Hematopoietic multipotent progenitor cell treated with erythropoietin and hydrocortisone succinate and interleukin-3 and kit ligand, for 8 days (in vitro differentiated cells): Measurements from ENCODE around the gene OR4K1.
"Not testable (repeated sequence)": the region's sequence is repeated elsewhere in the genome, so short reads cannot be mapped to it uniquely, and the experiment has no call there.

Experiments
- DNase-seq: peaks from one replicate; pipeline ENCODE4 v3.0.0-alpha.2; 2015

The OR4K1 gene, protein sequence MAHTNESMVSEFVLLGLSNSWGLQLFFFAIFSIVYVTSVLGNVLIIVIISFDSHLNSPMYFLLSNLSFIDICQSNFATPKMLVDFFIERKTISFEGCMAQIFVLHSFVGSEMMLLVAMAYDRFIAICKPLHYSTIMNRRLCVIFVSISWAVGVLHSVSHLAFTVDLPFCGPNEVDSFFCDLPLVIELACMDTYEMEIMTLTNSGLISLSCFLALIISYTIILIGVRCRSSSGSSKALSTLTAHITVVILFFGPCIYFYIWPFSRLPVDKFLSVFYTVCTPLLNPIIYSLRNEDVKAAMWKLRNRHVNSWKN

DNA sequence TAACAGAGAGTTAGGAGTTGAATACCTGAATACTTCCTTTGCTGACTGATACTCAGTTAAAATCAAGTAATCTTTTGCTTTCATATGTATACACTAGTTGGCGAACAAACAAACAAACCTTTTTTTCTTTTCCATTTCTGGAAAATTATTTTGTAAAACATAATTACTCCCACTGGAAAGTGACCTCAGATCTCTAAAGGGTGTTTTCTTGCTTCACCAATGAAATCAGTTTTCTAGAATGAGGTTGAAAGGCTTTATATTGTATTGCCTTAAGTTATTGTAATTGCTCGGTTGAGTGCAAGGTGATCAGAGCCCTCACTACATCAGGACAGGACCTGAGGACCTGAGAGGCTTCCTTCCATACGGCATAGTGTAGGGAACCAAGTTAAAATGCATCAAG is at the start of gene OR4K1:
TSS of gene OR4K1 (plus strand) at position 301 of the 400 bp plus-strand sequence. CDS start 4,750 bp downstream, outside the sequence.
- DNase-seq, result no peak

DNA sequence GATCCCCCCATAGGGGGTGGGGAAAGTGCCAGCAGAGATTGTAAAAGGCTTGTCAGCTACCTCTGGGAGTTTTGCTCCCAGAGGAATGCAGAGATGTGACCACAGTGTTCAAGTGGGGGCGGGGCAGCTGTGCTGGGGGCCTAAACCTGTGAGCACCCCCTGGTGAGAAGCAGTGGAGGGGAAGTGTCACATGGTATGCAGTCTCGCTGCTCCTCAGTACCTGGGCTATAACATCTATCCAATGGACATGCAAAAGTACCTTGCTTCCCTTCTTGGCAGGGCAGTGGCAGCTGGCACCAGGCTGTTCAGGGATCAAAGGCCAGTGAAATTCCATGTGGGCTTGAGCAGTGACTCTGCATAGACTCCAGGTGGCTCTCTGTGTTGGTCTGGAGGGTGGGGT is 35.4 kb upstream of the OR4K1 start:
- no peak for DNase-seq

DNA sequence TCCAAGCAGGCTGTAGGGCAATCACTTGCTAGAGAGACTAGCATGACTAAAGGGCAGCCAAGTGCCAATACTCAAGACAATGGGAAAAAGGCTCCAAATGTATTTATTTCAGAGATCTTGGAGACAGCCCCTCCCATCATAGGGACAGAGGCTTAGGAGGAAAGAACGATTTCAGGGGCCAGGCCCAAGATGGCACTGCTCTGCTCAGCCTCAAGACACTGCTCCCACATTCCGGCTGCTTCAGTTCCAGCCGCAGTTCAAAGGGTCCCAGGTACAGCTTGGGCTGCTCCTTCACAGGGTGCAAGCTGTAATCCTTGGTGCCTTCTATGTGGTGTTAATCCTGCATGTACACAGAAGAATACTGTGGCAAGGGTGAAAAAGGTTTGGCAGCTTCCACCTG is 29.7 kb upstream of the OR4K1 start:
- DNase-seq, result no peak

DNA sequence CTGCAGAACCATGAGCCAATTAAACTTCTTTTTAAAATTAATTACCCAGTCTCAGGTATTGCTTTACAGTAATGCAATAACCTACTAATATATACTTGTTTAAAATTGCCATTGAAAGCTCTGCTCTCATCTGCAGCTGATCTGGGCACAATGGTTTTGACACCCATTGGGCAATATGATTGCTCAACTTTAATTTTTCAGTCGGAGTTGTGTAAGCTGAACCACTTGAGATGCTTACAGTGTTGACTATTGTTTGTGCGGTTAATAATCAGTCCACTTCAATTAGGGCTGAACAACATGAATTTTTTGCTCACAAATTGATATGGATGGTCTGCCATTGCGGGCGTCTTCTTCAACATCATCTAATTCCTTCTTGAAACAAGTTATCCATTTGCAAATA is 28.3 kb upstream of the OR4K1 start:
- no peak for DNase-seq

DNA sequence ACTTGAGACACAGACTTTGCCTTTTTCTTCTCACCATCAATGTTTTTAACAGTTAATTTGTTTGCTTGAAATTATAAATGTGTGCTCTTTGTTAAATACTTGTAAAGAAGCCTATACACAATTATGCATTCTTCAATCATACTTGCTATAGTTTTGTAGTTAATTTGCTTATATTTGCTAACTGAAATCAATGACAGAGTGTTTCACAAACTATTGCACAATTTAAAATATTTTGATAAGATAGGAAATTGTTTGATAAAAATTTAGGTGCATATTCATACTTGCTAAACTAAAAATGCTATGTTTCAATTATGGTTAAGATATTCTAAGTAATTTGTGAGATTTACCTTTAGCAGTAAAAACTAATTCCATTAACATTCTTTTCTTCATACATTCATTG is 24.1 kb upstream of the OR4K1 start:
- no peak for DNase-seq

DNA sequence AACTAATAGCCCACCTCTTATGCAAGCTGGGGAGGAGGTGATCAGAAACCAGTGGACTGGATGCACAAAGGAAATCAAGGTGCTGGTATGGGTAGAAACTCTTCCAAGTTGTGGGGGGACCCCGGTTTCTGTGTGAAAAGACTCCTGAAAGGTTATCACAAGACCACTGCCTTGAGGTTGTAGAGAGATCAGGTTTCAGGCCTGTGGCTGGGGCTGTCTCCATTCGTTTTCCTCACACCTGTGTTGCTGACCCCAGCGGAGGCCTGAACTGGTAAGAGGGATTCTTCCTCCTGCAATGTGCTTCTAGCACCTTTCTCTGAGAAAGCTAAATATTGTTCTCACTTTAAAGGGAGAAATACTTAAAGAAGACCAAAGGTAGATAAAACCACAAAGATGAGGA is 19.6 kb upstream of the OR4K1 start:
- DNase-seq, result no peak

DNA sequence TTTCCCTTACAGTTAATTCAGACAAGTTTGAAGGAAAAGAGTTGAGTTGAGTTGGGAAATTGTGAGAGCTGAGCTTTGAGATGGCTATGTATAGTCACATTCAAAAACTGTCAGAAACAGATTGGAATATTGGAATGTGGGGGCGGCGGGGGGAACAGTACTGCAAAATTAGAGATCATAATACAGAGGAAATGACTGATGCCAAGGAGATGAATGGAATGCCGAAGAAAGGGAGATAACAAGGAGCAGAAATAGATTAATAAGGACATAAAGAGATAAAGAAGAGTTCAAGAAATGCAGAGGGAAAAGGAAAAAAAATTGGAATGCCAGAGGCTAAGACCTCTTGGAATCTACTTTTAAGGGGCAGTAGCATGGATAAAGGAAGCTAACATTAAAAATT is 13.5 kb upstream of the OR4K1 start:
- no peak for DNase-seq

DNA sequence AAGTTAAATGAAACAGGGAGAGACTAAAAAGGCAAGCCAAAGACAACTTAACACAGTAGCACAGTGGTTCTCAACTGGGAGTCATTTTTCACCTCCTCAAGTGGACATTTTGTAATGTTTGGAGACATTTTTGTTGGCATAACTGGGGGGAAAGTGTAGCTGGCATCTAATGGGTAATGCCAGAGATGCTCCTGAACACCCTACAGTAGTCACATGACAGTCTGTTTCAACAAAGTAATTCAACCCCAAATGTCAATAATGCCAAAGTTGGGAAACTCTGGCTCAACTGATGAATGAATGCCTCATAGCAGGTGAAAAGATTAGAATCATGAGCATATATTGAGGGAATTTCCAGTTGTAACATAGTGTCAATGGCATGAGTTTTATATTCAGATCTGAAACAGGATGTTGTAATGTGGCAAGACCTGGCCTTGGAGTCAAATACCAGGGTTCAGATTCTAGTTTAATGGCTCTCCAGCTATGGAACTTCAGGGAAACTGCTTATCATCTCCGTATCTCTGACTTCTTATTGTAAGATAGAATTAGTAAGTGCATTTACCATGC is 12.7 kb upstream of the OR4K1 start:
- DNase-seq, result no peak

DNA sequence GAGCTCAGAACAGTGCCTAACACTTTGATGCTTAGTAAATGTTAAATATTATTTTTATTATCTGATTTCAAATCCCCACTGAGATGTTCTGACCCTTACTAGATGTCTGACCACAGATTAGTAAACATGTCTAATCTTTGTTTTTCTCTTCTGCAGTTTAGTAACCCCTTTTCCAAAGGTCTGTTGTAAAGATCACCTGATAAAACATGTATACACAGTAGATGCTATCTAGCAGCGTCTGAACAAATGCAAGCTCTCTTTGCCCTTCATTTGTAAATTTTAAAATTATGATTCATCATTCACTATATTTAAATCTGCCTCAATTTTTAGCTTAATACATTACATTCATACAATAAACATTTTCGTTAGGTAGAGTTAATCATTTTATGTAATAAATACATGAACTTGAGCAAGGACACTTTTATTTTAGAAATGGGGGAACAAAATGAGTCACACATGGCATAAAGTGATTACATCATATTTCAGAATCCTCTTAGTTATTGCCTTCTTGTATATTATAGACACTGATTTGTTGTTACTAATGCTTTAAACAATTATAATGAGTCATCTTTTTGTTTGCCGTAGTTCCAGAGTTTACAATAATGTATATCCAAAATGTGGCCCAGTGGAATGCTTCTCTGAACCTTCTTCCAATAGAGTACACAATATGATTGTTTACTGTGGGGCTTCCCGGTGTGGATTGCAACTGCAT is 12.0 kb upstream of the OR4K1 start:
- no peak for DNase-seq

DNA sequence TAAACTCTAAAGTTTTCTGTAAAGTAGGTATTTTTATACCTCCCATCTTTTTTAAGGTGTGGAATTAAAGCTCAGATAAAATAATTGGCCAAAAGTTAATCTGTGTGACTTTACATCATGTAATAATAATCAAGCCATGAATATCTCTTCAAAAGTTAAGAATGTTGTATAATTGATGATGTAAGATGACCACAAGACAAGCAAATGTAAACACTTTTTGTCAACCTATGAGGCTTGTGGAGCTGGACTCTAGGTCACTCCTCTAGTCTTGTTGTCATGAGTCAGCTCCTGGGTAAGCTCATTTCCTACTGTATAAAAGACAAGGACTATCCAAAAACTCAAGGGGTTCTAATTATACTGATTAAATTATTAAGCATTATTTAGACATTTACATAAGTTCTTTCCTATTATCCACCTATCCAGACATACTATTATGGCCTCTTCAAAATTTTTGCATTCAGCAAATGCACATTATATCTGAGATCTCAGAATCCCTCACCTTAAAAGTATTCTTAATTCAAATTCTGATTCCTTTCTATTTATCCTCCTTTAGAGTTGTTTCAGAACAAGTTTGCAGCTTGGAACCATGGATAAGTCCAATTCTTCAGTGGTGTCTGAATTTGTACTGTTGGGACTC is 10.6 kb upstream of the OR4K1 start, which contains the start of gene OR4K5:
TSS of gene OR4K5 (plus strand) at position 587 of the 637 bp plus-strand sequence. CDS start at position 587, 0 bp downstream.
- no peak for DNase-seq

DNA sequence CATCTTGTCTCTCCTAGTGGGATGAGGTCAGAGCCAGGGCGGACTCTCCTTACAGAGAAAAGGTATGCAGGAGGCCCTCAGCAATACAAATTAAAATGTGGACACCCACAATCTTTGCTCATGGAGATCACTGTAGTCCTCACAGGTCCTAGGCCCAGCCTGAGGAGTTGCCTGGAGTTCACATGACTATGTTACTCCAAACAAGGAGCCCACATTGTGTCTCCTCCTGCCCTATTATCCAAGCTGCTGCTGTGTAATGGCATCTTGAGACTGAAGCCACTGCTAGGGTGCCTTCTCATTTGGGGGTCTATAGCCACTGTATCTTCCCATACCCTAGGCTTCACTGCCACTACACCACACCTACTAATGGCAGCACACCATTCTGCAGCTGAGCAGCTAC is 11.0 kb downstream of the OR4K1 start:
- DNase-seq, result no peak

DNA sequence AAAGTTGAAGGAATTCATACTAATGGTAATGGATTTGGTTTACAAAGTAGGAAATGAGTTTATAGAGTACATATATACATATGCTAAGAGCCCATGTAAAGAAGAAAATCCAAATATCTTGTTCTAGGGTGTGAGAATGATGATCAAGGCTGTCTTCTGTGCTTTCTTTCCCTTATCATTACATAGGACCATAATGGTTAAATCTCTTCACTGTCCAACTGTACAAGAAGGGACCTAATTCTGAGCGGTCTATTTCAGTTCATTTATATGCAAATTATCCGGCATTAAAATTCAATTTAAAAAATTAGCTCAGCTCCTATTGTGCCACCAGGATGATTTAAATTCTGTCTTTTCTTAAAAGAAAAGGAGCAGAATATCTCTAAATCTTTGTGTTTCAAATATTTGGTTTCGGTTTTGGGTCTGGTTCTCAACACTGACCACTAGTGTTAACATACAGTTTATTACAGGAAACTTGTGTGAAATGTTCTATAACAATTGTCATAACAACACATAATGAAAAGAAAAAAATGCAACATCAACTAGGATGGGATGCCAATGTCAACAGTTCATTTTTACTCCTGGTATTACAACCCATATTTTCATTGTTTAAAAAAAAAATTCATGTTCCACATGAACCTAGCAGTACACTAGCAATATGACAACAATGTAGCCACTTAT is 16.8 kb downstream of the OR4K1 start:
- DNase-seq, result no peak

DNA sequence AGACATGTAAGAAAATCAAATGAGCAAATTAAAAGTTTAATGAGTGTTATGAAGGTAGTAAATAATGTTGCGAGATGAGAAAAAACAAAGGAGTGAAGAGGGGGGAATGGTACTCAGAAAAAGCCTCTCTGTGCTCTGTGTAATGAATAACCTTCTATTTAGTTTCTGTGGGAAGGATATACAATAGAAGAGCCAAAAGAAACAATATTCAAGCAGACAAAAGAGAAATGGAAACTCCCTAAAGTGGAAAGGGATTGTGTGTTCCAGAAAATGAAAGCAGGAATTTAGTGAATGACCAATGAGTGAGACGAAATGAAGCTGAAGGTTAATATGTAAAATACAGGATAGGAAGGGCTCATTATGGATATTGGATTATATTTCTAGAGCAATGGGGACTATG is 18.5 kb downstream of the OR4K1 start:
- no peak for DNase-seq

DNA sequence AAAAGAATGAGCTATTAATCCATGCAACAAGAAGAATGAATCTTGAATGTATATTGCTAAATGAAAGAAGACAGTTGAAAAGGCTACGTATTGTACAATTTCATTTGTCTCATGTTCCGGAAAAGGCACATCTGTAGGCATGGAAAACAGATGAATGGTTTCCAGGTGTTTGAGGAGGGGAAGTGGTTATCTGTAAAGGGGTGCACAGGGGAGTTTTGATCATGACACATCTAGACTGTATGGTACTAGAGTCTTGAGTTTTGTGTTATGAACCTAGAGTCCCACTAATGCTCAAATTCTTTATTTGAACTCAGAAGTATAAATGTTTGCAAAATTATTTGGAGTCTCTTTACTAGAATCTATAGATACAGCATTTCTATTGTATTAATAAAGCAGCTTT is 39.0 kb downstream of the OR4K1 start:
- DNase-seq, result not testable (repeated sequence)

DNA sequence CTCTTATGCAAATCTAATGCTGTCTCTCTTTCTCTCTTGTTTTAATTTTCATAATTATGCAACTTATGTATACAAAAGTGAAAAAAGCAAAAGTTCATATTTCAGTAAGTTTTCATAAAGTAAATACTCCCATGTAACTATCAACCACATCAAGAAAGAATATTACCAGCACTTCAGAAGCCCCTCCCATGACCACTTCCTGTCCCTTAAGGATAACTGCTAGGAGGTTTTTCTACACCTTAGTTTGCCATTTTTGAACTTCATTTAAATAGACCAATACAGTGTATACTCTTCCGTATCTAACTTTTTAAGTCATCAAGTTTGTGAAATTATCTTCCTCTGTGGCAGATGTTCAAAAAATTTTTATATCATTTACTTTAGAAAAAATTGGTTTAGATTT is 44.1 kb downstream of the OR4K1 start:
- no peak for DNase-seq

DNA sequence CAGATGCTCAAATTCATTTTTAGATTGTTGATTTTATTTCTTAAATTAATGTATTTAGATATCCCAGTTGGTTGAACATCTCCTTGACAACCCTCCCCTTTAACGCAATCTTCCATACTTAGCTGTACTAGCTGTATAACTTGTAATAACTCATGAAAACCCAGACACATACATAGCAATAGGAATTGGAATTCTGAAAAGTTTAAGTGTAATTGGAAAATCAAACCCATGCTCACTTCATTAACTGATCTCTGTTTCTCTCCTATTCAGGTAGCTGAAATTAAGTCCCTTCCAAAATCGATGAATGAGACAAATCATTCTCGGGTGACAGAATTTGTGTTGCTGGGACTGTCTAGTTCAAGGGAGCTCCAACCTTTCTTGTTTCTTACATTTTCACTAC is 44.6 kb downstream of the OR4K1 start, which contains the start of gene OR4K15:
TSS of gene OR4K15 (plus strand) at position 301 of the 400 bp plus-strand sequence. CDS start at position 301, 0 bp downstream.
- DNase-seq, result no peak
